ENCODE measurements around the gene ASXL3. TPM values are rescaled to one million over a fixed set of nuclear protein-coding genes. Genes with fewer than 3 reads are reported as not detected.

Gene ASXL3
- total RNA-seq, 1 donor from 2014 or later: 1.4 TPM

DNA sequence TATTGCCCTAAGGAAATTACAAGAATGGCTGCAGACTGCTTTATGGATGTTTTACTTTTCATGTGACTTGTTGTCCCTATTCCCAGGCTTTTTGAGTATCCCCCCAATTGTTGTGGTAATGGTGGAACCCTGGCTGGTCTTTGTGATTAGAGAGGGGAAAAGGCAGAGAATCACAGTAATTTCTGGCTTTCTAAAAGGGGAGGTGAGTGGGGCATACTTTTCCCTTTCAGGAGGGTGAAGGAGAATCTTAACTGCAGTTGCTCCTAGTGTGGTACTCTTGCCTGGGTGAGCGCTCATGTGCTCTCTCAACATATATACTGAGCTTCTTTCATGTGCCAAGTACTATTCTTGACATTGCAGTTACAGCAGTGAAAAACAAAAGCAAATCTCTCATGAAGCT is 69.3 kb downstream of the ASXL3 start:
- DNase-seq (ENCODE audit: low read depth): no peak
- no peak overlapping the region for H3K4me3 ChIP-seq (ENCODE audit: low read depth, low read length)
- no peaks in the 10 kb centered on the region for H3K36me3 ChIP-seq (ENCODE audit: control insufficient read depth, insufficient read depth, low read length)
- no peaks in the 10 kb centered on the region for H3K27me3 ChIP-seq (ENCODE audit: control insufficient read depth, insufficient read depth, low read length)
- TF ChIP-seq, protein P1, sequence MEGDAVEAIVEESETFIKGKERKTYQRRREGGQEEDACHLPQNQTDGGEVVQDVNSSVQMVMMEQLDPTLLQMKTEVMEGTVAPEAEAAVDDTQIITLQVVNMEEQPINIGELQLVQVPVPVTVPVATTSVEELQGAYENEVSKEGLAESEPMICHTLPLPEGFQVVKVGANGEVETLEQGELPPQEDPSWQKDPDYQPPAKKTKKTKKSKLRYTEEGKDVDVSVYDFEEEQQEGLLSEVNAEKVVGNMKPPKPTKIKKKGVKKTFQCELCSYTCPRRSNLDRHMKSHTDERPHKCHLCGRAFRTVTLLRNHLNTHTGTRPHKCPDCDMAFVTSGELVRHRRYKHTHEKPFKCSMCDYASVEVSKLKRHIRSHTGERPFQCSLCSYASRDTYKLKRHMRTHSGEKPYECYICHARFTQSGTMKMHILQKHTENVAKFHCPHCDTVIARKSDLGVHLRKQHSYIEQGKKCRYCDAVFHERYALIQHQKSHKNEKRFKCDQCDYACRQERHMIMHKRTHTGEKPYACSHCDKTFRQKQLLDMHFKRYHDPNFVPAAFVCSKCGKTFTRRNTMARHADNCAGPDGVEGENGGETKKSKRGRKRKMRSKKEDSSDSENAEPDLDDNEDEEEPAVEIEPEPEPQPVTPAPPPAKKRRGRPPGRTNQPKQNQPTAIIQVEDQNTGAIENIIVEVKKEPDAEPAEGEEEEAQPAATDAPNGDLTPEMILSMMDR (IDR thresholded peaks at IDR 0.05; ENCODE audit: insufficient read depth, low read length, poor library complexity, severe bottlenecking): no peak

- H3K4me3 ChIP-seq (ENCODE audit: low read depth, low read length): no peak overlapping the region
- no peaks in the 10 kb centered on the region for H3K36me3 ChIP-seq (ENCODE audit: control insufficient read depth, insufficient read depth, low read length)
- TF ChIP-seq, protein P1 (IDR thresholded peaks at IDR 0.05; ENCODE audit: insufficient read depth, low read length, poor library complexity, severe bottlenecking): no peak
- no peak for DNase-seq (ENCODE audit: low read depth)
- no peaks in the 10 kb centered on the region for H3K27me3 ChIP-seq (ENCODE audit: control insufficient read depth, insufficient read depth, low read length)
Observed at GRCh38 chr18:33652635-33653034, 74.6 kb downstream of the ASXL3 start.

DNA sequence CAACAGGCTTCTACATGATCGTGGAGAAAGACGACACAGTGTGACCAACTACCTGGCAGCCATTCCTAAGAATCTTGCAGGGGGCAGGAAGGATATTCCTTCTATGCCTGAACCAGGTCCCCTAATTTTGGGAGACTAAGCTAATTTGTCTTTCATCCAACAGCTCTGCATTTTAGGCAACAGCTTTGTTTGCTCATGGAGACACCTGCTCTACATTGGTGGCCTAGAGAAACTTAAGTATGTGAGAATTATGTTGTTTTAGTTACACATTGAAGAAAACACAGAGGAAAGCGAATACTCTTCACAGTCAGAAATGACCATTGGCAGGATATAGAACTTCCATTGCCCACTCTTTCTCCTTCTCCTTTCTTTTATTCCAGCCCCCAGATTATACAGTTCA is 75.2 kb downstream of the ASXL3 start:
- H3K4me3 ChIP-seq (ENCODE audit: low read depth, low read length): no peak overlapping the region
- no peak for DNase-seq (ENCODE audit: low read depth)
- no peaks in the 10 kb centered on the region for H3K27me3 ChIP-seq (ENCODE audit: control insufficient read depth, insufficient read depth, low read length)
- no peaks in the 10 kb centered on the region for H3K36me3 ChIP-seq (ENCODE audit: control insufficient read depth, insufficient read depth, low read length)
- TF ChIP-seq, protein P1 (IDR thresholded peaks at IDR 0.05; ENCODE audit: insufficient read depth, low read length, poor library complexity, severe bottlenecking): no peak

DNA sequence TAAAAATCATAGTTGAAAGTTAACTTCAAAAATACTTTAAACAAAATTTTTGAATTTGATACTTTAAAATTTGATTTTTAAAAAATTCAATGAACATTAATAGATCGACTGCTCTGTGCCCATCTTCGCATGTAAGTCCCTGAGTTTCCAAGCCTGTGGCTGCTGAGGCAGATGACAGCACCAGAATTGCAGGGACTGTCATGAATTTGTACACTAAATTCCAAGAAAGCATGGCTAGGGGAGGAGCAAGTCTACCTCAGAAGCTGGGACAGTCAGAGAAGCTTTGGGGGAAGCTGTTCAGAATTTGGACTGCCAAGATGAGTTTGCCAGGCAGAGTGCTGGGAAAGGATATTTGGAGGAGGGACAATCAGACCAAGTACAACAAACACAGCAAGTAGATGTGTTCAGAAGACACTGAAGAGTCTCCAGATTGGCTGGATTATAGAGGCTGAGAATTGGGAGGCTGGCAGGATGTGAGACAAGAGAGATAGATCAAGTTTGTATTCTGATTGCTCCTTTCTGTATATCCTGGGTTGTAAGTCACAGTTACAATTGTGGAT is 79.0 kb downstream of the ASXL3 start:
- DNase-seq (ENCODE audit: low read depth): no peak
- Histone ChIP-seq H3K36me3 (ENCODE audit: control insufficient read depth, insufficient read depth, low read length) (no peaks in the 10 kb centered on the region), H3K4me3 (ENCODE audit: low read depth, low read length) (no peak overlapping the region), H3K27me3 (ENCODE audit: control insufficient read depth, insufficient read depth, low read length) (no peaks in the 10 kb centered on the region)
- TF ChIP-seq, protein P1 (IDR thresholded peaks at IDR 0.05; ENCODE audit: insufficient read depth, low read length, poor library complexity, severe bottlenecking): no peak

- TF ChIP-seq, protein P1 (IDR thresholded peaks at IDR 0.05; ENCODE audit: insufficient read depth, low read length, poor library complexity, severe bottlenecking): no peak
- Histone ChIP-seq H3K36me3 (ENCODE audit: control insufficient read depth, insufficient read depth, low read length) (no peaks in the 10 kb centered on the region), H3K27me3 (ENCODE audit: control insufficient read depth, insufficient read depth, low read length) (no peaks in the 10 kb centered on the region), H3K4me3 (ENCODE audit: low read depth, low read length) (no peak overlapping the region)
- no peak for DNase-seq (ENCODE audit: low read depth)
Observed at GRCh38 chr18:33660696-33661310, 82.8 kb downstream of the ASXL3 start.
